BLaER1 (cell line): ENCODE data around the gene ASTE1.
"Not testable (repeated sequence)": the region's sequence is repeated elsewhere in the genome, so short reads cannot be mapped to it uniquely, and the experiment has no call there.

Experiments
- H3K27ac ChIP-seq: shearing (Covaris generic); formaldehyde crosslinking; 2 replicates; pipeline ENCODE4 v1.8.1; 2022
- H3K27me3 ChIP-seq: shearing (Covaris generic); formaldehyde crosslinking; 2 replicates; pipeline ENCODE4 v1.8.1; 2022
- H3K36me3 ChIP-seq: shearing (Covaris generic); formaldehyde crosslinking; 2 replicates; pipeline ENCODE4 v1.8.1; 2022
- H3K4me1 ChIP-seq: shearing (Covaris generic); formaldehyde crosslinking; 2 replicates; pipeline ENCODE4 v1.8.1; 2022
- H3K4me2 ChIP-seq: shearing (Covaris generic); formaldehyde crosslinking; 2 replicates; pipeline ENCODE4 v1.8.1; 2022
- H3K4me3 ChIP-seq: shearing (Covaris generic); formaldehyde crosslinking; 2 replicates; pipeline ENCODE4 v1.8.1; 2022
- H3K9ac ChIP-seq: shearing (Covaris generic); formaldehyde crosslinking; 2 replicates; pipeline ENCODE4 v1.8.1; 2022
- H3K9me3 ChIP-seq: shearing (Covaris generic); formaldehyde crosslinking; 2 replicates; pipeline ENCODE4 v1.8.1; 2022
- H4K20me1 ChIP-seq: shearing (Covaris generic); formaldehyde crosslinking; 2 replicates; pipeline ENCODE4 v1.8.1; 2022
- Cebpa-rat ChIP-seq: shearing (Covaris generic); IDR thresholded peaks from 2 replicates; pipeline ENCODE4 v1.8.1; 2022

Gene ASTE1

DNA sequence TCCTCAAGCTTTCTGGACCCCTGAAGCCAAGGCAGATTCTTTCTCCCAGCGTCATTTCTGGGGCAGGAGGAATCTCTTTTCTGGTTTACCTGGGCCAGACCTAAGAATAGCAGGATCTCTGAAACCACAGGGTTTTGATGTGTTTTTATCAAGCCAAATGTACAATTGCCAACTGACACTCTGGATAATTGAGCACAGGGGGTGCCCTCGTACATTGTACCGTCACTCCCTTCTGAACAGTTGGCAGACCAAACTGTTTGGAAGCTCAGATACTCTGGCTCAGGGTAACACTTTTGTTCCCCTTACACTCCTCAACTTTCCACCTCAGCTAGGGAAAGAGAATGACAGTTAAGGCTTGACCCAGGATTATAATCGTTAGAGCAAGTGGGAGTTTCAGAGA lies 49.9 kb downstream of the ASTE1 start:
- H3K4me3 ChIP-seq, result no peak overlapping the region
- no peak overlapping the region for H3K4me2 ChIP-seq

DNA sequence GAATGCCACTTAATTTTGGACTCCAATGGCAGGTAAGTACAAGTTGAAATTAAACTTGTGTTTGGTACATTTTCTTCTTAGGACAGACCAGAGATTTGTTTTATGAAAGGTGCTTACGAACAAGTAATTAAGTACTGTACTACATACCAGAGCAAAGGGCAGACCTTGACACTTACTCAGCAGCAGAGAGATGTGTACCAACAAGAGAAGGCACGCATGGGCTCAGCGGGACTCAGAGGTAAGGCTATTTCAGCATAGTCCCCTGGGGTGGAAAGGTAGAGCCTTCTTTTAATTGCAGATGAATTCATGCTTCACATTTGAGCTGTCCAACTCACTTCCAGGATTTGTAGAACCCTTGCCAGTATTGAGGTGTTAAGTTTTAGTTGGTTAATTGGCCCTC lies 51.4 kb downstream of the ASTE1 start:
- Histone ChIP-seq H3K36me3 (peaks cover 52% of the 10 kb centered on the region), H3K4me2 (no peak overlapping the region), H3K27ac (no peak overlapping the region), H3K9me3 (peaks cover 5% of the 10 kb centered on the region; the same call in 1 of the 2 replicates), H3K27me3 (no peaks in the 10 kb centered on the region), H3K9ac (no peak overlapping the region), H3K4me1 (no peaks in the 10 kb centered on the region), H4K20me1 (no peaks in the 10 kb centered on the region), H3K4me3 (no peak overlapping the region)
- TF ChIP-seq Cebpa-rat, result no peak

More for the DNA sequence above, 49.9 kb downstream of the ASTE1 start:
- H4K20me1 ChIP-seq, result no peaks in the 10 kb centered on the region
- no peak overlapping the region for H3K9ac ChIP-seq
- peaks cover 39% of the 10 kb centered on the region for H3K36me3 ChIP-seq
- H3K9me3 ChIP-seq, result peaks cover 5% of the 10 kb centered on the region; the same call in 1 of the 2 replicates
- no peak overlapping the region for H3K27ac ChIP-seq
- TF ChIP-seq Cebpa-rat, result no peak
- H3K27me3 ChIP-seq, result no peaks in the 10 kb centered on the region
- H3K4me1 ChIP-seq, result no peaks in the 10 kb centered on the region

DNA sequence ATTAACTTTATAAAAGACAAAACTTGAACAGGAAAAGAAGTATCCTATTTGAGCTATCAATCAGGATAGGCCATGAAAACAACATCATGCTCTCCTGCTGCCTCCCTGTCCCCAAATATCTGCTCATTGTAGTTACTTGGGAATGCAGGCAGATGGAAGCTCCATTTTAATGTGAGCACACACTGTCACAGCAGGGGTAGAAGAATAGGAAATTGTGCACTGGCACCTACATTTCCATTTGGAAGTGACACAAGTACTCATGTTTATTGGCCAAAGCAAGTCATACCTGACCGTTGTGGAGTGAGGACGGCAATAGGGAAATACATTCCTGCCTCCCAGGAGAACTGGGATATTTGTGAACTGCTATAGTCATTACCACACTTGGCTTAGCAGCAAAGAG lies 52.4 kb downstream of the ASTE1 start:
- H3K9ac ChIP-seq, result no peak overlapping the region

DNA sequence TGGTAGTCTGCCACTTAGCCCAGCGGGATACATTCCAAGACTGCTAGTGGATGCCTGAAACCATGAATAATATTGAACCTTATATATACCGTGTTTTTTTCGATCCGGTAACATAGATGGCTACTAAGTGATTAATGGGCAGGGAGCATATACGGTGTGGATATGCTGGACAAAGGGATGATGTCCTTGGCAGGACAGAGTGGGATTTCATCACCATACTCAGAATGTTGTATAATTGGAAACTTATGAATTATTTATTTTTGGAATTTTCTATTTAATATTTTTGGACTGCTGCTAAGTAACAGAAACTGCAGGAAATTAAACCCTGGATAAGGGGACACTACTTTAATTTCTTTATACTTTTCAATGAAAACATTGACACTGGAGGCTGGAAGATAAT lies 53.2 kb downstream of the ASTE1 start:
- Histone ChIP-seq H3K9me3 (peaks cover 5% of the 10 kb centered on the region; the same call in 1 of the 2 replicates), H3K4me3 (no peak overlapping the region), H3K9ac (no peak overlapping the region), H3K4me2 (no peak overlapping the region), H3K27me3 (no peaks in the 10 kb centered on the region), H3K36me3 (peaks cover 63% of the 10 kb centered on the region), H4K20me1 (no peaks in the 10 kb centered on the region), H3K27ac (no peak overlapping the region), H3K4me1 (no peaks in the 10 kb centered on the region)
- no peak for TF ChIP-seq Cebpa-rat

More for the DNA sequence above, 52.4 kb downstream of the ASTE1 start:
- H3K4me1 ChIP-seq, result no peaks in the 10 kb centered on the region
- TF ChIP-seq Cebpa-rat, result no peak
- peaks cover 5% of the 10 kb centered on the region; the same call in 1 of the 2 replicates for H3K9me3 ChIP-seq
- no peaks in the 10 kb centered on the region for H4K20me1 ChIP-seq
- no peaks in the 10 kb centered on the region for H3K27me3 ChIP-seq
- H3K4me2 ChIP-seq, result no peak overlapping the region
- H3K36me3 ChIP-seq, result peaks cover 58% of the 10 kb centered on the region
- H3K27ac ChIP-seq, result no peak overlapping the region
- no peak overlapping the region for H3K4me3 ChIP-seq

DNA sequence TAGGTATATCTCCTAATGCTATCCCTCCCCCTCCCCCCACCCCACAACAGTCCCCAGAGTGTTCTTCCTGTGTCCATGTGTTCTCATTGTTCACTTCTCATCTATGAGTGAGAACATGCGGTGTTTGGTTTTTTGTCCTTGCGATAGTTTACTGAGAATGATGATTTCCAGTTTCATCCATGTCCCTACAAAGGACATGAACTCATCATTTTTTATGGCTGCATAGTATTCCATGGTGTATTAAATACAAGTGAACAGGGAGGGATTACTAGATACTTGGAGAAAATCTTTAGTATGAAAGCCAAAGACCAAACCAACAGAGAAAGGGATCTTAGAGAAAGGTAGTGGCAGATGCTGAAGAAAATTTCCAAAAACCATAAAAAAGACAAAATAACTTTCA lies 54.0 kb downstream of the ASTE1 start:
- not testable (repeated sequence) for H4K20me1 ChIP-seq, H3K9me3 ChIP-seq
- H3K36me3 ChIP-seq, result peaks cover 65% of the 10 kb centered on the region

DNA sequence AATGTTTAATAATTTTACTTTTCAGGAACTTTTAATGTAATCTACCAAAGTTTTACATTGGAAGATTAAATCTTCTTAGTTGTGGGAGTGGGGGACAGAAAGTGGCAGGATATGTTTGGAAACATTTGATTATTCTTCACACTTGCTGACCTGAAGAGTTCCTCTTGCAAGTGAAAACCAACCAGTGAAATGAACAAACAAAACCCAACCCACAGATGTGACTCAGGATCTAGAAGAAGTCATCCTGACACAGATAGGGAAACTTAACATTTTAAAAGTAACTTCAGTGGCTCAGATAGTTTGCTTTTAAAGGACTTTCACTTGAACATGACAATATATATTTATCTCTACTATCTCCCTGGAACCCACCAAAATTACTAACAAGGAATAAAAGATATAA lies 55.4 kb downstream of the ASTE1 start:
- H3K9me3 ChIP-seq, result peaks cover 5% of the 10 kb centered on the region; the same call in 1 of the 2 replicates
- H3K27me3 ChIP-seq, result no peaks in the 10 kb centered on the region
- no peak for TF ChIP-seq Cebpa-rat
- no peak overlapping the region for H3K4me2 ChIP-seq
- no peaks in the 10 kb centered on the region for H4K20me1 ChIP-seq
- H3K4me1 ChIP-seq, result no peaks in the 10 kb centered on the region
- H3K27ac ChIP-seq, result no peak overlapping the region
- no peak overlapping the region for H3K4me3 ChIP-seq
- no peak overlapping the region for H3K9ac ChIP-seq
- H3K36me3 ChIP-seq, result peaks cover 66% of the 10 kb centered on the region

More for the DNA sequence above, 54.0 kb downstream of the ASTE1 start:
- not testable (repeated sequence) for H3K4me3 ChIP-seq, H3K27ac ChIP-seq, H3K27me3 ChIP-seq, H3K4me1 ChIP-seq, H3K4me2 ChIP-seq, H3K9ac ChIP-seq

DNA sequence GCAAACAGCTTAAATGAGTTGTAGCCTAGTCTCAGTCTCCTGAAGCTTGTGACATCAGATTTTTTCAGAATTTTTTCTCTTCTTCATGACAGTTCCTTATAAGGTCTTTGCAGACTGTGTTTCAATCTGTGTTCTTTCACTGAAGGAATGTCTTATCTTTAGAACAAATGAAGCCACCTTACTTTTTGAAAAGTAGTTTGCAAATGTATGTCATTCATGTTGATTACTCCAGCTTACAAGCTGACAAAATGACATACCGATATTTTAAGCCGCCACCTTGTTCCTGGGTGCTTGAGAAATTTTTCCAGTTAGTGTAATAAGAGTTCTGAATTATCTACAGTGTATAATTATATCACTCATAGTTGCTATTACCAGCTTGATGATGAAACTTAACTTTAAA lies 57.0 kb downstream of the ASTE1 start:
- H3K4me1 ChIP-seq, result no peaks in the 10 kb centered on the region
- H3K9me3 ChIP-seq, result peaks cover 5% of the 10 kb centered on the region; the same call in 1 of the 2 replicates
- no peaks in the 10 kb centered on the region for H4K20me1 ChIP-seq
- H3K27me3 ChIP-seq, result no peaks in the 10 kb centered on the region
- H3K27ac ChIP-seq, result no peak overlapping the region
- H3K9ac ChIP-seq, result no peak overlapping the region
- no peak overlapping the region for H3K4me2 ChIP-seq
- no peak for TF ChIP-seq Cebpa-rat
- peaks cover 66% of the 10 kb centered on the region for H3K36me3 ChIP-seq
- H3K4me3 ChIP-seq, result no peak overlapping the region

DNA sequence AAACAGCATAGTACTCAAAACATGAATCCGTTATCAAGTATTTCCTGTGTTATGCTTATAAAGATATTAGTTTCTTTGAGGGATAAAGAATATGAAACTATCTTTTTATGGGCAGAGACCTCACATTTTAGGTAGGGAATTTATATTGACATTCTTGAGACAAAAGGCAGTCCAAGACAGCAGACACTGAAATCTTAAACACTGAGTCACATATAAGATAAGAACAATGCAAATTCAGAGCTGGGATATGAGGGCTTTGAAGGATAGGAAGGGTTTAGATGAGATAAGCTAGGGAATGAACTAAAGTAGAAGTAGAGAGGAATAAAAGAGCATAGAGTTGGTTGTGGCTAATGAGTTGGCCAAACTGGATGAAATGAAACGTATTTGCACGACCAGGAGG lies 58.4 kb downstream of the ASTE1 start:
- no peak for TF ChIP-seq Cebpa-rat
- Histone ChIP-seq H3K9me3 (peaks cover 5% of the 10 kb centered on the region; the same call in 1 of the 2 replicates), H3K27ac (no peak overlapping the region), H3K9ac (no peak overlapping the region), H3K4me2 (no peak overlapping the region), H3K27me3 (no peaks in the 10 kb centered on the region), H3K4me1 (no peaks in the 10 kb centered on the region), H4K20me1 (no peaks in the 10 kb centered on the region), H3K4me3 (no peak overlapping the region), H3K36me3 (peaks cover 67% of the 10 kb centered on the region)

DNA sequence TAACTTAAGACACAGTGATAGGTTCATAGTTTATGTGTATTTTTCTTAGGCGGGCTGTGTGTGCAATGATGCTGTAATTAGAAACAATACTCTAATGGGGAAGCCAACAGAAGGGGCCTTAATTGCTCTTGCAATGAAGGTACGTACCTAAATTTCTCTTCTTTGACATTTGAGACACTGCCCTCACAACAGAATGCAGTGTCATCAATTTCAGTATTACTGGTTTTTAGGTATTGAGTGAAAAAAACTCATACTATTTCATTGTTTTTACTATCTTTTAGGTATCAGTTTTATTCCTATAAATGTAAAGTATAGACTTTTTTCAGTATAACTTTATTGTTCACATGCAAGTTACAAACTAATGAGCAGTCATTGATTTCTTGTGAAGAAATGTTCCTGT lies 59.3 kb downstream of the ASTE1 start:
- H3K9ac ChIP-seq, result no peak overlapping the region
- peaks cover 4% of the 10 kb centered on the region; the same call in 1 of the 2 replicates for H3K9me3 ChIP-seq
- H4K20me1 ChIP-seq, result no peaks in the 10 kb centered on the region
- H3K27ac ChIP-seq, result no peak overlapping the region
- no peak overlapping the region for H3K4me2 ChIP-seq
- no peak for TF ChIP-seq Cebpa-rat
- H3K36me3 ChIP-seq, result peaks cover 66% of the 10 kb centered on the region
- no peaks in the 10 kb centered on the region for H3K4me1 ChIP-seq
- H3K27me3 ChIP-seq, result no peaks in the 10 kb centered on the region
- H3K4me3 ChIP-seq, result no peak overlapping the region

DNA sequence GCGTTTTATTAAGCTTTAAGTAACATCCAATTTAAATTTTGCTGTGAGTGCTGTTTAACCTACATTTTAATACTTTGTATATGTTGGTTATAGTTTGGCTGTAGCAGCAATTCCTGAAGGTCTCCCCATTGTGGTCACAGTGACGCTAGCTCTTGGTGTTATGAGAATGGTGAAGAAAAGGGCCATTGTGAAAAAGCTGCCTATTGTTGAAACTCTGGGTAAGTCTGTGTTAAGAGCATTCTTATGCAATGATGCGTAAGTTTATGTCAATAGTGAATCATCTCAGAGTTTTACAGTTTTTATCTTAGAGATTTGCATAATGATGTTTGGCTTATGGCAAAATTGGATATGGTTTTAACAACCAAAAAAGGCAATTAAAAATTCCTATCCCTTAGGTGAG lies 62.7 kb downstream of the ASTE1 start:
- Histone ChIP-seq H3K9ac (no peak overlapping the region), H3K27ac (no peak overlapping the region), H3K9me3 (no peaks in the 10 kb centered on the region), H3K4me3 (no peak overlapping the region), H3K4me1 (no peaks in the 10 kb centered on the region), H3K4me2 (no peak overlapping the region), H3K27me3 (no peaks in the 10 kb centered on the region), H3K36me3 (peaks cover 54% of the 10 kb centered on the region), H4K20me1 (no peaks in the 10 kb centered on the region)
- TF ChIP-seq Cebpa-rat, result no peak
